Nephron progenitor cell (in vitro differentiated cells): Measurements from ENCODE around the gene SLC22A6.

Experiments used
- DNase-seq: peaks from one replicate; pipeline ENCODE4 v3.0.0; 2021
- H3K27ac Mint-ChIP-seq: 2 replicates; pipeline ENCODE4 v1.8.0; 2021; ENCODE audit warnings: mild to moderate bottlenecking, moderate library complexity, mixed read lengths
- H3K27me3 Mint-ChIP-seq: 2 replicates; pipeline ENCODE4 v1.8.0; 2021; ENCODE audit warnings: mild to moderate bottlenecking, low read depth, mixed read lengths; ENCODE audit not compliant: poor library complexity
- H3K36me3 Mint-ChIP-seq: 2 replicates; pipeline ENCODE4 v1.8.0; 2021; ENCODE audit warnings: low read depth, mixed read lengths
- H3K4me1 Mint-ChIP-seq: 2 replicates; pipeline ENCODE4 v1.8.0; 2021; ENCODE audit warnings: mixed read lengths
- H3K4me3 Mint-ChIP-seq: 2 replicates; pipeline ENCODE4 v1.8.0; 2021; ENCODE audit warnings: mild to moderate bottlenecking, moderate library complexity, mixed read lengths
- H3K9me3 Mint-ChIP-seq: 2 replicates; pipeline ENCODE4 v1.8.0; 2021; ENCODE audit warnings: mild to moderate bottlenecking, moderate library complexity, mixed read lengths
- TF ChIP-seq, protein P1 (sequence below): fragments of 200-600 bp; sonication (generic); IDR thresholded peaks from 2 replicates; pipeline ENCODE4 v1.5.0; 2021; ENCODE audit warnings: antibody characterized with exemption

Gene SLC22A6

DNA sequence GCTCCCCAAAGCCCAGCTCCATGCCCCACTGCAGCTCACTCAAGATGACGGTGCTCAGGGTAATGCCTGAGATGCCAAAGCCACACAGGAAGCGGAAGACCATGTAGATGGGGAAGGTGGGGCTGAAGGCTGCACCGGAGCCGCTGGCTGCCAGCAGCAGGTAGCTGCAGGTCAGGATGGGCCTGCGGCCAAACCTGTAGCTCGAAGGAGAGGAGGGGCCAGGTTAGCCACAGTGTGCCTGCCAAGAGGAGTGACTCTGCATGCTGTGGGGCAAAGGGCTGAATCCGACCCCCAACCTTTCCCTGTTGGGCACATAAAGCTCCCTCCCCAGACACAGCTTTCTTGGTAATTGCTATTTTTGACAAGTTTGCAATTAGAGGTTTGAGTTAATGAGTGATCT is 14.9 kb upstream of the SLC22A6 start:
- H3K9me3 Mint-ChIP-seq = no peaks in the 10 kb centered on the region
- H3K27me3 Mint-ChIP-seq = peaks cover 36% of the 10 kb centered on the region
- H3K4me1 Mint-ChIP-seq = no peaks in the 10 kb centered on the region
- TF ChIP-seq, protein P1, sequence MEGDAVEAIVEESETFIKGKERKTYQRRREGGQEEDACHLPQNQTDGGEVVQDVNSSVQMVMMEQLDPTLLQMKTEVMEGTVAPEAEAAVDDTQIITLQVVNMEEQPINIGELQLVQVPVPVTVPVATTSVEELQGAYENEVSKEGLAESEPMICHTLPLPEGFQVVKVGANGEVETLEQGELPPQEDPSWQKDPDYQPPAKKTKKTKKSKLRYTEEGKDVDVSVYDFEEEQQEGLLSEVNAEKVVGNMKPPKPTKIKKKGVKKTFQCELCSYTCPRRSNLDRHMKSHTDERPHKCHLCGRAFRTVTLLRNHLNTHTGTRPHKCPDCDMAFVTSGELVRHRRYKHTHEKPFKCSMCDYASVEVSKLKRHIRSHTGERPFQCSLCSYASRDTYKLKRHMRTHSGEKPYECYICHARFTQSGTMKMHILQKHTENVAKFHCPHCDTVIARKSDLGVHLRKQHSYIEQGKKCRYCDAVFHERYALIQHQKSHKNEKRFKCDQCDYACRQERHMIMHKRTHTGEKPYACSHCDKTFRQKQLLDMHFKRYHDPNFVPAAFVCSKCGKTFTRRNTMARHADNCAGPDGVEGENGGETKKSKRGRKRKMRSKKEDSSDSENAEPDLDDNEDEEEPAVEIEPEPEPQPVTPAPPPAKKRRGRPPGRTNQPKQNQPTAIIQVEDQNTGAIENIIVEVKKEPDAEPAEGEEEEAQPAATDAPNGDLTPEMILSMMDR = no peak
- no peaks in the 10 kb centered on the region for H3K36me3 Mint-ChIP-seq
- H3K27ac Mint-ChIP-seq = no peak overlapping the region
- no peak for DNase-seq
- no peak overlapping the region for H3K4me3 Mint-ChIP-seq

DNA sequence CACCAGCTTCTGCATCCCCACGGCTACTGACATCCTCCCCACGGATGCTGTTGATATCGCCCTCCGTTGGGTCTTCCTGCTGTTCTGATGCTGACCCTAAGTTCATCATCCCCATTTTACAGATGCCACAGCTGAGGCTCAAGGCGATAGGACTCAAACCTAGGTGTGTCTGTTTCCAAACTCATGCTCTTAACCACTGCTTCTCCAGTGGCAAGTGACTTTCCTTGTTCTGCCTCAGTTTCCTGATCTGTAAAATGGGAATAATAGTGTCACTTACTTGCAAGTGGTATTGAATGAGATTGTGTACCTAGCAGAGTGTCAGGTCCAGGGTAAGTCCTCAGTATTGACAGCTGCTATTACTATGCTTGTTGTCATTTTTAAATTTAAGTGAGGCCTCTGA is 14.4 kb upstream of the SLC22A6 start:
- DNase-seq = no peak
- Mint-ChIP-seq H3K27me3 (peaks cover 31% of the 10 kb centered on the region), H3K27ac (no peak overlapping the region), H3K4me3 (no peak overlapping the region), H3K36me3 (no peaks in the 10 kb centered on the region), H3K4me1 (no peaks in the 10 kb centered on the region), H3K9me3 (no peaks in the 10 kb centered on the region)
- TF ChIP-seq, protein P1 = no peak

DNA sequence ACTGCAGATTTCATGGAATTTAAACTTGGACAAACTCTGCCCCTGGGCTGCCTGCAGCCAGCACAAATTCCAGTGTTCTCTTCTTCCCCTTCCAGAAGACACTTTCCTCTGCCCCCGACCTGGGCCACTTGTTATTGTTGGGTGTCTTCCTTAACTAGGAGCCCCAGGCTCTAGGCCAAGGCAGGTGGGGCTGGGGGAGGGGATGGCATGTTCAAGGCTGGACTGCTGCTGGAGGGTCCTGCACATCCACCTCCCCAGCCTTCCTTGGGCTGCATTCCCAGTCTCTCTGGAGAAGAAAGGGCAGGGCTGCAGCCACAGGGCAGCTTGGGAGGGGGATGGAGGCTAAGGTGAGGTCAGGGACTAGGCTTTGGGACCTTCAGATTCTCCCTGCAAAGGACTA is 11.5 kb upstream of the SLC22A6 start:
- H3K27me3 Mint-ChIP-seq = peaks cover 39% of the 10 kb centered on the region
- no peak overlapping the region for H3K27ac Mint-ChIP-seq
- H3K4me3 Mint-ChIP-seq = no peak overlapping the region
- no peaks in the 10 kb centered on the region for H3K9me3 Mint-ChIP-seq
- no peaks in the 10 kb centered on the region for H3K4me1 Mint-ChIP-seq
- H3K36me3 Mint-ChIP-seq = no peaks in the 10 kb centered on the region
- TF ChIP-seq, protein P1 = no peak
- no peak for DNase-seq

GRCh38 chr11:62994775-62995174 is 10.0 kb upstream of the SLC22A6 start:
- no peaks in the 10 kb centered on the region for H3K9me3 Mint-ChIP-seq
- H3K4me1 Mint-ChIP-seq = no peaks in the 10 kb centered on the region
- DNase-seq = no peak
- H3K27ac Mint-ChIP-seq = no peak overlapping the region
- no peaks in the 10 kb centered on the region for H3K36me3 Mint-ChIP-seq
- H3K4me3 Mint-ChIP-seq = no peak overlapping the region
- TF ChIP-seq, protein P1 = no peak
- H3K27me3 Mint-ChIP-seq = peaks cover 39% of the 10 kb centered on the region

GRCh38 chr11:62988276-62988675 is 3.5 kb upstream of the SLC22A6 start:
- Mint-ChIP-seq H3K4me3 (no peak overlapping the region), H3K36me3 (no peaks in the 10 kb centered on the region), H3K27ac (no peak overlapping the region), H3K9me3 (no peaks in the 10 kb centered on the region), H3K4me1 (peaks cover 6% of the 10 kb centered on the region), H3K27me3 (peaks cover 51% of the 10 kb centered on the region)
- DNase-seq = no peak
- TF ChIP-seq, protein P1 = no peak

- Mint-ChIP-seq H3K27ac (no peak overlapping the region), H3K36me3 (no peaks in the 10 kb centered on the region), H3K4me3 (no peak overlapping the region), H3K4me1 (peaks cover 6% of the 10 kb centered on the region), H3K27me3 (peaks cover 48% of the 10 kb centered on the region), H3K9me3 (no peaks in the 10 kb centered on the region)
- TF ChIP-seq, protein P1 = no peak
- DNase-seq = no peak
These were observed 429 bp upstream of the SLC22A6 start for GRCh38 chr11:62985041-62985750.
